WTC11 (cell line): ENCODE measurements around the gene KDR. TPM values are rescaled to one million over a fixed set of nuclear protein-coding genes. Genes with fewer than 3 reads are reported as not detected.

Source experiments
- ATAC-seq: fragments of 200-7000 bp; cut with Tn5 transposase; 2 replicates; pipeline ENCODE4 v1.10.0; 2021; ENCODE audit warnings: mild to moderate bottlenecking, moderate library complexity
- CTCF ChIA-PET: fragments of 300-600 bp; sonication (Branson Sonifier 250); formaldehyde crosslinking; loops from one replicate; lab custom pipeline; 2021; ENCODE audit warnings: antibody characterized with exemption; lab: Charles Lee
- POLR2A ChIA-PET: fragments of 350-600 bp; sonication (Branson Sonifier 250); formaldehyde crosslinking; loops from one replicate; lab custom pipeline; 2021; ENCODE audit warnings: antibody characterized with exemption; lab: Charles Lee
- DNase-seq: peaks from one replicate; pipeline ENCODE4 v3.0.0; 2021; ENCODE audit warnings: low spot score
- H3K27ac Mint-ChIP-seq: 2 replicates; pipeline ENCODE4 v1.8.0; 2021; ENCODE audit warnings: mixed read lengths
- H3K27me3 Mint-ChIP-seq: 2 replicates; pipeline ENCODE4 v1.8.0; 2021; ENCODE audit warnings: low read depth, mild to moderate bottlenecking, moderate library complexity, mixed read lengths
- H3K36me3 Mint-ChIP-seq: 2 replicates; pipeline ENCODE4 v1.8.0; 2021; ENCODE audit warnings: mixed read lengths
- H3K4me1 Mint-ChIP-seq: 2 replicates; pipeline ENCODE4 v1.8.0; 2022; ENCODE audit warnings: mixed read lengths
- H3K4me3 Mint-ChIP-seq: 2 replicates; pipeline ENCODE4 v1.8.0; 2021; ENCODE audit warnings: mild to moderate bottlenecking, moderate library complexity, mixed read lengths
- H3K9me3 Mint-ChIP-seq: 2 replicates; pipeline ENCODE4 v1.8.0; 2021; ENCODE audit warnings: mixed read lengths
- AR ChIP-seq: fragments of 250-450 bp; sonication (Bioruptor Pico); IDR thresholded peaks from 2 replicates; pipeline ENCODE4 v1.9.0; 2021; ENCODE audit warnings: mild to moderate bottlenecking
- ATF1 ChIP-seq: sonication (generic); formaldehyde crosslinking; IDR thresholded peaks from 2 replicates; pipeline ENCODE4 v1.8.1; 2023; ENCODE audit warnings: mild to moderate bottlenecking, moderate library complexity, missing genetic modification reagents
- CBFB ChIP-seq: sonication (generic); formaldehyde crosslinking; IDR thresholded peaks from 2 replicates; pipeline ENCODE4 v1.8.1; 2022; ENCODE audit warnings: mild to moderate bottlenecking, low read depth, missing genetic modification reagents
- CDX4 ChIP-seq: fragments of 250-450 bp; sonication (Bioruptor Pico); IDR thresholded peaks from 2 replicates; pipeline ENCODE4 v1.9.0; 2021; ENCODE audit warnings: moderate library complexity, mild to moderate bottlenecking, inconsistent platforms, borderline replicate concordance
- CREM ChIP-seq: sonication (generic); formaldehyde crosslinking; IDR thresholded peaks from 2 replicates; pipeline ENCODE4 v1.8.1; 2022; ENCODE audit warnings: mild to moderate bottlenecking, missing genetic modification reagents, moderate library complexity
- FOXJ3 ChIP-seq: sonication (generic); formaldehyde crosslinking; IDR thresholded peaks from 2 replicates; pipeline ENCODE4 v1.9.0; 2021; ENCODE audit warnings: missing genetic modification reagents, mild to moderate bottlenecking, borderline replicate concordance
- HMGA2 ChIP-seq: fragments of 250-450 bp; sonication (Bioruptor Pico); IDR thresholded peaks from 2 replicates; pipeline ENCODE4 v1.4.0; 2021; ENCODE audit warnings: mild to moderate bottlenecking, moderate library complexity
- IRF2 ChIP-seq: sonication (generic); formaldehyde crosslinking; IDR thresholded peaks from 2 replicates; pipeline ENCODE4 v1.8.0; 2022; ENCODE audit warnings: low read depth, missing genetic modification reagents, borderline replicate concordance
- KAT7 ChIP-seq: sonication (generic); formaldehyde crosslinking; IDR thresholded peaks from 2 replicates; pipeline ENCODE4 v1.8.1; 2023; ENCODE audit warnings: missing genetic modification reagents, mild to moderate bottlenecking, borderline replicate concordance
- SMAD3 ChIP-seq: sonication (generic); formaldehyde crosslinking; IDR thresholded peaks from 2 replicates; pipeline ENCODE4 v1.8.0; 2022; ENCODE audit warnings: missing genetic modification reagents, mild to moderate bottlenecking, borderline replicate concordance
- SP1 ChIP-seq: sonication (generic); formaldehyde crosslinking; conservative IDR thresholded peaks from 2 replicates; pipeline ENCODE4 v1.8.1; 2022; ENCODE audit warnings: missing genetic modification reagents
- TEAD1 ChIP-seq: sonication (generic); formaldehyde crosslinking; IDR thresholded peaks from 2 replicates; pipeline ENCODE4 v1.8.0; 2022; ENCODE audit warnings: mild to moderate bottlenecking, missing genetic modification reagents
- TP53 ChIP-seq: sonication (generic); formaldehyde crosslinking; IDR thresholded peaks from 2 replicates; pipeline ENCODE4 v1.8.1; 2023; ENCODE audit warnings: mild to moderate bottlenecking, missing genetic modification reagents
- ZNF263 ChIP-seq: sonication (generic); formaldehyde crosslinking; IDR thresholded peaks from 2 replicates; pipeline ENCODE4 v1.8.1; 2022; ENCODE audit warnings: low read depth, mild to moderate bottlenecking, moderate library complexity, missing genetic modification reagents
- ZNF396 ChIP-seq: fragments of 250-450 bp; sonication (Bioruptor Pico); IDR thresholded peaks from 2 replicates; pipeline ENCODE4 v1.8.0; 2021; ENCODE audit warnings: mild to moderate bottlenecking, moderate library complexity, borderline replicate concordance
- ZNF671 ChIP-seq: fragments of 250-450 bp; sonication (Bioruptor Pico); IDR thresholded peaks from 2 replicates; pipeline ENCODE4 v1.8.0; 2021; ENCODE audit warnings: mild to moderate bottlenecking
- total RNA-seq: library from RNA; stranded (reverse); gene quantifications from 3 replicates; pipeline ENCODE4 v1.2.3, GENCODE V29; 2021
- TF ChIP-seq, protein P1 (sequence below): fragments of 200-600 bp; IDR thresholded peaks from 2 replicates; pipeline ENCODE4 v1.8.0; 2022; ENCODE audit warnings: antibody characterized with exemption
- TF ChIP-seq, protein P2 (sequence below): sonication (generic); formaldehyde crosslinking; IDR thresholded peaks from 2 replicates; pipeline ENCODE4 v1.8.1; 2022; ENCODE audit warnings: low read depth, missing genetic modification reagents, borderline replicate concordance

KDR gene
- total RNA-seq, 1 experiment from 2014 or later: 80.8 TPM

- no peak for TF ChIP-seq ATF1
- no peak for TF ChIP-seq FOXJ3 (CRISPR knock-in tag)
- TF ChIP-seq, protein P1, sequence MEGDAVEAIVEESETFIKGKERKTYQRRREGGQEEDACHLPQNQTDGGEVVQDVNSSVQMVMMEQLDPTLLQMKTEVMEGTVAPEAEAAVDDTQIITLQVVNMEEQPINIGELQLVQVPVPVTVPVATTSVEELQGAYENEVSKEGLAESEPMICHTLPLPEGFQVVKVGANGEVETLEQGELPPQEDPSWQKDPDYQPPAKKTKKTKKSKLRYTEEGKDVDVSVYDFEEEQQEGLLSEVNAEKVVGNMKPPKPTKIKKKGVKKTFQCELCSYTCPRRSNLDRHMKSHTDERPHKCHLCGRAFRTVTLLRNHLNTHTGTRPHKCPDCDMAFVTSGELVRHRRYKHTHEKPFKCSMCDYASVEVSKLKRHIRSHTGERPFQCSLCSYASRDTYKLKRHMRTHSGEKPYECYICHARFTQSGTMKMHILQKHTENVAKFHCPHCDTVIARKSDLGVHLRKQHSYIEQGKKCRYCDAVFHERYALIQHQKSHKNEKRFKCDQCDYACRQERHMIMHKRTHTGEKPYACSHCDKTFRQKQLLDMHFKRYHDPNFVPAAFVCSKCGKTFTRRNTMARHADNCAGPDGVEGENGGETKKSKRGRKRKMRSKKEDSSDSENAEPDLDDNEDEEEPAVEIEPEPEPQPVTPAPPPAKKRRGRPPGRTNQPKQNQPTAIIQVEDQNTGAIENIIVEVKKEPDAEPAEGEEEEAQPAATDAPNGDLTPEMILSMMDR: no peak
- no peak for TF ChIP-seq IRF2 (CRISPR knock-in tag)
- no peak for TF ChIP-seq ZNF396 (CRISPR knock-in tag)
- TF ChIP-seq AR (CRISPR knock-in tag): no peak
- TF ChIP-seq, protein P2, sequence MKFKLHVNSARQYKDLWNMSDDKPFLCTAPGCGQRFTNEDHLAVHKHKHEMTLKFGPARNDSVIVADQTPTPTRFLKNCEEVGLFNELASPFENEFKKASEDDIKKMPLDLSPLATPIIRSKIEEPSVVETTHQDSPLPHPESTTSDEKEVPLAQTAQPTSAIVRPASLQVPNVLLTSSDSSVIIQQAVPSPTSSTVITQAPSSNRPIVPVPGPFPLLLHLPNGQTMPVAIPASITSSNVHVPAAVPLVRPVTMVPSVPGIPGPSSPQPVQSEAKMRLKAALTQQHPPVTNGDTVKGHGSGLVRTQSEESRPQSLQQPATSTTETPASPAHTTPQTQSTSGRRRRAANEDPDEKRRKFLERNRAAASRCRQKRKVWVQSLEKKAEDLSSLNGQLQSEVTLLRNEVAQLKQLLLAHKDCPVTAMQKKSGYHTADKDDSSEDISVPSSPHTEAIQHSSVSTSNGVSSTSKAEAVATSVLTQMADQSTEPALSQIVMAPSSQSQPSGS (CRISPR knock-in tag): no peak
- no peak for TF ChIP-seq ZNF671 (CRISPR knock-in tag)
- ChIA-PET CTCF (no interaction called here), POLR2A (no interaction called here)
- DNase-seq (no peak), ATAC-seq (no peak)
- no peaks in the 10 kb centered on the region for H3K27me3 Mint-ChIP-seq
- no peak overlapping the region for H3K27ac Mint-ChIP-seq
- H3K4me3 Mint-ChIP-seq: no peak overlapping the region
- peaks cover 15% of the 10 kb centered on the region for H3K4me1 Mint-ChIP-seq
- H3K9me3 Mint-ChIP-seq: no peaks in the 10 kb centered on the region
- no peaks in the 10 kb centered on the region for H3K36me3 Mint-ChIP-seq
Measured at GRCh38 chr4:55032179-55032578, 93.2 kb downstream of the KDR start.

GRCh38 chr4:55031158-55031557 is 94.2 kb downstream of the KDR start:
- TF ChIP-seq TP53 (CRISPR knock-in tag) (no peak), CREM (CRISPR knock-in tag) (no peak), ZNF263 (no peak), CBFB (CRISPR knock-in tag) (no peak), HMGA2 (CRISPR knock-in tag) (no peak), CDX4 (CRISPR knock-in tag) (no peak)
- Mint-ChIP-seq H3K4me1 (peaks cover 13% of the 10 kb centered on the region), H3K36me3 (no peaks in the 10 kb centered on the region), H3K27me3 (no peaks in the 10 kb centered on the region), H3K4me3 (no peak overlapping the region), H3K9me3 (no peaks in the 10 kb centered on the region), H3K27ac (no peak overlapping the region)
- no peak for ATAC-seq
- no peak for DNase-seq
- CTCF ChIA-PET: no interaction called here
- POLR2A ChIA-PET: no interaction called here

DNA sequence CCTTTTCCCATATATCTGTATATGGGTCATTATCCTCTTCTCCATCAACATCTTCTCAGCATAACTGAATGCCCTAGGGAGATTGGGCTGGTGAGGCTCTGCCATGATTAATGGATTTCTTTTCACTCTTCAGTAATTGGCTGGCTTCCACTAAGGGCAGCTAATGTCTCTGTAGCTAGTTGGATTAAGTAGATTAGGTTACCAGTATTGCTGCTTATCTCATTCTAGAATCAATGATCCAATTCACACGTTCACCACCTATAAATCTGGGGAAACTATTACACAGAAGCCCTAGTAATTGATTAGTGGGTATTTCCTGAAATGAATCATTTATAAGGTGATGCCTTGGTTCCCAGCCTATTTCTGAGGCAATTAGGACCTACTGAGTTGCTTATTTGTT is 94.8 kb downstream of the KDR start:
- TF ChIP-seq SMAD3 (CRISPR knock-in tag): no peak
- TF ChIP-seq FOXJ3 (CRISPR knock-in tag): no peak
- TF ChIP-seq AR (CRISPR knock-in tag): no peak
- no peak for TF ChIP-seq KAT7
- TF ChIP-seq SP1 (CRISPR knock-in tag): no peak
- TF ChIP-seq TEAD1 (CRISPR knock-in tag): no peak
- H3K4me3 Mint-ChIP-seq: no peak overlapping the region
- no peak overlapping the region for H3K27ac Mint-ChIP-seq
- ChIA-PET POLR2A (no interaction called here), CTCF (no interaction called here)
- no peaks in the 10 kb centered on the region for H3K36me3 Mint-ChIP-seq
- ATAC-seq: no peak
- H3K27me3 Mint-ChIP-seq: no peaks in the 10 kb centered on the region
- DNase-seq: no peak
- H3K9me3 Mint-ChIP-seq: no peaks in the 10 kb centered on the region
- H3K4me1 Mint-ChIP-seq: peaks cover 13% of the 10 kb centered on the region
